OCI-LY3 (cell line): ENCODE data around the gene WNT11.

Experiments used
- H2AFZ ChIP-seq: fragments of 200-600, 300-600 bp; shearing (Covaris generic); 2 replicates; pipeline ENCODE4 v1.6.0; 2014; ENCODE audit warnings: antibody characterized with exemption, low read depth, low read length
- H3K27ac ChIP-seq: fragments of 200-600, 300-600 bp; sonication (generic); 2 replicates; pipeline ENCODE4 v1.5.1; 2014; ENCODE audit warnings: mild to moderate bottlenecking, low read length, moderate library complexity, mixed read lengths
- H3K27me3 ChIP-seq: fragments of 200-600, 300-600 bp; sonication (generic); 2 replicates; pipeline ENCODE4 v1.6.1; 2014; ENCODE audit warnings: low read depth, low read length, mixed read lengths
- H3K36me3 ChIP-seq: fragments of 200-600, 300-600 bp; sonication (generic); replicated peaks from 2 replicates; pipeline ENCODE3; 2014; ENCODE audit warnings: low read depth, low read length, mixed read lengths
- H3K4me1 ChIP-seq: fragments of 300-600, 200-600 bp; sonication (generic); 2 replicates; pipeline ENCODE4 v1.6.1; 2014; ENCODE audit warnings: low read length, mixed read lengths
- H3K4me2 ChIP-seq: fragments of 200-600, 300-600 bp; sonication (generic); 2 replicates; pipeline ENCODE4 v1.6.1; 2014; ENCODE audit warnings: low read length, mixed read lengths
- H3K4me3 ChIP-seq: fragments of 300-600, 200-600 bp; sonication (generic); 2 replicates; pipeline ENCODE4 v1.5.1; 2014; ENCODE audit warnings: antibody characterized with exemption, mild to moderate bottlenecking, low read length, moderate library complexity
- H3K79me2 ChIP-seq: fragments of 300-600, 200-600 bp; shearing (Covaris generic); 2 replicates; pipeline ENCODE4 v1.6.1; 2014; ENCODE audit warnings: mild to moderate bottlenecking, low read length, mixed read lengths
- H3K9ac ChIP-seq: fragments of 300-600, 200-600 bp; shearing (Covaris generic); 2 replicates; pipeline ENCODE4 v1.6.0; 2014; ENCODE audit warnings: mild to moderate bottlenecking, low read length, moderate library complexity
- H3K9me3 ChIP-seq: fragments of 200-600, 300-600 bp; shearing (Covaris generic); 2 replicates; pipeline ENCODE4 v1.6.1; 2014; ENCODE audit warnings: low read length, mixed read lengths; ENCODE audit not compliant: insufficient read depth
- H4K20me1 ChIP-seq: fragments of 200-600, 300-600 bp; sonication (generic); 2 replicates; pipeline ENCODE4 v1.6.1; 2016; ENCODE audit warnings: low read length, mixed read lengths; ENCODE audit not compliant: insufficient read depth
- CTCF ChIP-seq: fragments of 200-600, 300-600 bp; sonication (generic); IDR thresholded peaks from 2 replicates; pipeline ENCODE4 v1.5.1; 2014; ENCODE audit warnings: antibody characterized with exemption, low read length, low read depth
- EZH2phosphoT487 ChIP-seq: fragments of 200-600 bp; shearing (Covaris generic); IDR thresholded peaks from 2 replicates; pipeline ENCODE4 v1.6.1; 2018; ENCODE audit warnings: antibody characterized with exemption, mixed run types, low read depth

WNT11 gene

GRCh38 chr11:76235233-76236091 is 29.2 kb upstream of the WNT11 start:
- Histone ChIP-seq H3K9me3 (no peaks in the 10 kb centered on the region), H3K9ac (peak overlapping the region; percentile 89), H3K79me2 (no peaks in the 10 kb centered on the region), H2AFZ (peak overlapping the region; percentile 91), H3K4me1 (peaks cover 16% of the 10 kb centered on the region), H3K27ac (peak overlapping the region; percentile 84), H3K4me2 (peak overlapping the region; percentile 88), H3K27me3 (peaks cover 22% of the 10 kb centered on the region; the same call in 1 of the 2 replicates), H3K36me3 (no peaks in the 10 kb centered on the region), H3K4me3 (peak overlapping the region; percentile 94), H4K20me1 (no peaks in the 10 kb centered on the region)
- TF ChIP-seq EZH2phosphoT487 (no peak), CTCF (no peak)

- H3K27ac ChIP-seq = peak overlapping the region; percentile 84
These were observed 28.3 kb upstream of the WNT11 start for GRCh38 chr11:76234416-76235232.

GRCh38 chr11:76234021-76234415 is 27.7 kb upstream of the WNT11 start:
- peak overlapping the region; percentile 94 for H3K4me3 ChIP-seq
- H3K27ac ChIP-seq = no peak overlapping the region
- no peak for TF ChIP-seq CTCF
- no peak for TF ChIP-seq EZH2phosphoT487
- H2AFZ ChIP-seq = peak overlapping the region; percentile 90
- H3K36me3 ChIP-seq = no peaks in the 10 kb centered on the region
- H3K79me2 ChIP-seq = no peaks in the 10 kb centered on the region
- no peaks in the 10 kb centered on the region for H3K9me3 ChIP-seq
- peak overlapping the region; percentile 89; the same call in 1 of the 2 replicates for H3K9ac ChIP-seq
- H4K20me1 ChIP-seq = no peaks in the 10 kb centered on the region
- peaks cover 16% of the 10 kb centered on the region for H3K4me1 ChIP-seq
- peak overlapping the region; percentile 83 for H3K4me2 ChIP-seq
- H3K27me3 ChIP-seq = 0 out of 2 replicates have a peak, but pooled peaks cover 16% of the 10 kb centered on the region

More at GRCh38 chr11:76234416-76235232, 28.3 kb upstream of the WNT11 start:
- H3K36me3 ChIP-seq = no peaks in the 10 kb centered on the region
- peak overlapping the region; percentile 83 for H3K4me2 ChIP-seq
- peaks cover 16% of the 10 kb centered on the region for H3K4me1 ChIP-seq
- H3K4me3 ChIP-seq = peak overlapping the region; percentile 94
- peak overlapping the region; percentile 90 for H2AFZ ChIP-seq
- H3K9ac ChIP-seq = peak overlapping the region; percentile 89
- H4K20me1 ChIP-seq = no peaks in the 10 kb centered on the region
- H3K9me3 ChIP-seq = no peaks in the 10 kb centered on the region
- no peaks in the 10 kb centered on the region for H3K79me2 ChIP-seq
- H3K27me3 ChIP-seq = 0 out of 2 replicates have a peak, but pooled peaks cover 16% of the 10 kb centered on the region
- TF ChIP-seq EZH2phosphoT487 = no peak
- no peak for TF ChIP-seq CTCF
